Stimulated activated CD4-positive, alpha-beta T cell treated with anti-CD3 and anti-CD28 coated beads, Interleukin-4, amount 100 ng/mL, for 1 hour (primary cell): ENCODE data around the gene KRTAP3-1.
"Not testable (repeated sequence)": the region's sequence is repeated elsewhere in the genome, so short reads cannot be mapped to it uniquely, and the experiment has no call there.

Source experiments
- DNase-seq: peaks from one replicate; pipeline ENCODE4 v3.0.0-alpha.2; 2020

Gene KRTAP3-1

DNA sequence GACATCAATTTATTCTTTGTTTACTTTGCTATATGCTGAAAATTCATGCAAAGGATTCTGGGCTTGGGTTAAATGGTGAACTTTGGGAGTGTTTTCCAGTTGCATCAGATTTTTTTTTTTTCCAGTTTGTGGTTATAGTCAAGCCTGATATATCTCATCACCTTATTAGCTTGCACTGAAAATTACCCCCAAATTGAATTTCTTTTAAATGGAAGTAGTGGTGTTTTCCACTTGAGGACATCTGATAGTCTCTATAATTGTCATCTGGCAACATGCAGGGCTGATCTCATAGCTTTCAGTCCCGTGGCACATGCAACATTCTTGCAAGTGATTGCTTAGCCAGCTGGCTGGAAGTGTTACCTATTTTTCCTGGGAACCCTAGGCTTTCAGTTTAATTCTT, 4.7 kb upstream of the KRTAP3-1 start:
- DNase-seq: no peak

DNA sequence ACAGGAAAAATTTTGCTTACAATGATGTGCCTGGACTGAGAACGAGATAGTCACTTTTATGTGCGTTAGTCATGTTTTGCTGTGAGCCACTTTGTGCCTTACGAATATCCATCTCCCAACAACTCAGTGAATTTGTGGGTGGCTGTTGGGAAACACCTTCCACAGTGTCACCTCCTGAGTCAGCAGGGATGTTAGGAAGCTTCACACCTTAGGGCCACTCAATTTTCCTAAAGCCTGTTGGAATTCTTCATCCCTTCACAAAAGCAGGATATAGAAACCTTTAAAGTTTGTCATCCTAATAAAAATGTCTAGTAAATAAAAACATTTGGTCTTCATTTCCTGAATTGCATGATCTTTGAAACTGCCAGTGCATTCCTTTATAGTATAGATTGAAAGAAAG, 4.3 kb upstream of the KRTAP3-1 start:
- DNase-seq: no peak

DNA sequence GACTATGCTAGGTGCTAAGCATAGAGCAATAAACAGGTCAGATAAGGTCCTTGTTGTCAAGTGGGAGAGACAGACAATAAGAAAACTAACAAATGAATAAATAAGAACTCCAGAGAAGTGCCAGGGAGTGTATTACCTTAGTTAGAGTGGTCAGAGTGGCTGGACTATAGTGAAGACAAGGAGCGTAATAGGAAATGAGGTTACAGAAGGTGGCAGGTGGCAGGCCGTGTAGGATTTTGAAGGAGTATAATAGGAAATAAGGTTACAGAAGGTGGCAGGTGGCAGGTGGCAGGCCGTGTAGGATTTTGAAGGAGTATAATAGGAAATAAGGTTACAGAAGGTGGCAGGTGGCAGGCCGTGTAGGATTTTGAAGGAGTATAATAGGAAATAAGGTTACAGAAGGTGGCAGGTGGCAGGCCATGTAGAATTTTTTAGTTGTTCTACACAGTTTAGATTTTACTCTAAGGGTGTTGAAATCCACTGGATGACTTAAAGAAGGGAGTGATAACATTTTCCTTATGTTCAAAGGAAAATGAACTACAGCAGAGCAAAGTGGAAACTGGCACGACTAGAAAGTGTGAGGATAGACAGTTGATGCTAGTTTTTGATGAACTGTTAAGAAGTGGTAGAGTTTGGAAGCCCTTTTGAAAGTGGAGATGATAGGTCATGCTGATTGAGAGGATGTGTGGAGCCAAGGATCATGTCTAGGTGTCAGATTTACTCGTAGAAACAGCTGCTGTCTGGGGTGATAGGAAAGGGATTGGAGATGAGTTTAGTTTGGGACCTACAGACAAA, 3.6 kb upstream of the KRTAP3-1 start:
- no peak for DNase-seq

DNA sequence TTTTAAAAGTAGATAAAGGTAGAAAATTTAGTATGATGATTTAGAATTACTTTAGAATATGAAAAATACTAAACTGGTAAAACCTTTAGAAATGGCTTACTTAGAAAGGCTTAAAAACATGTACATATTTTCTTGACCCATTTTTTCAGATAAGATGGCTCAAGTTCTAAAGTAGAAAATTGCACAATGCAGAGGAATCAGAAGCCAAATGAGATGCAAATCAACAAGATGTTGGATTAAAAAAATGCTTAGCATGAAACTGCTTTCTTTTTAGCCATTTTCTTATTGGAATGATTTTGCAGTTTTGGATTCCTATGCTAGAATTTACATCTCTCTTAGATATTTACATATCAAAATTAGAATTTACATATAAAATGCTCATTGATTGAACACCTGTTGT, 1.5 kb upstream of the KRTAP3-1 start:
- no peak for DNase-seq

DNA sequence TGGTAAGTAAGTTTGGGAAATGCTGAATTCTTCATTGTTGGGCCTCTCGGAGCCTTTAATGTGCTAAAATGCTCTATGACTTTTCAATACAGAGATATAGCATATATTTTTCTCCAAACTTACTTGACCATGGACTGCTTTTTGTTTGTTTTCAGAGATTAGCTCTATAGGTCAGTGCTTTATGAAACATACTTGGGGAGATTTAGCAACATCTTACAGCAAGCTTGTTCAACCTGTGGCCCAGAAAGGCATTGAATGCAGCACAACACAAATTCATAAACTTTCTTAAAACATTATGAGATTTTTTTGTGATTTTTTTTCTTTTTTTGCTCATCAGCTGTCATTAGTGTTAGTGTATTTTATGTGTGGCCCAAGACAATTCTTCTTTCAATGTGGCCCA, 1.0 kb upstream of the KRTAP3-1 start:
- no peak for DNase-seq

DNA sequence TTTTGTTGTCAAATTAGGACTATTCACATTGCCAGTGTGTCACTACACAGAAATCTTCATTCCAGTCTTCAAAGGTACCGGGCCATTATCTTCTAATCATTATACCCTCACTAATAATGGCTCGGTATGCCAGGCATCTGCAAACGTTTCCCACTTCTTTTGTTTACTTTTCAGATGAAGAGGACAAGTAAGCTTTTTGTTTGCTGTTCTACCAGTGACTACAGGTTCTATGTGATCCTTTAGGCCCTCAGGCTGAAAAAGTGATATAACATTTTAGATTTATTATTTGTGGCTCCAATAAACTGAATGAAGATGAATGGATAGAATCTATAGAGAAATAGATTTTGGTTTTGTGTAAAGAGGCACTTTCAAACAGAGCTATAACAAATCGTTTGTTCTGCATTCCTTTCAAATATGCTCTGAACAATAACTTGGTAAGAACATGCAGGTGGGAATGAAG, 403 bp upstream of the KRTAP3-1 start:
- DNase-seq: no peak

DNA sequence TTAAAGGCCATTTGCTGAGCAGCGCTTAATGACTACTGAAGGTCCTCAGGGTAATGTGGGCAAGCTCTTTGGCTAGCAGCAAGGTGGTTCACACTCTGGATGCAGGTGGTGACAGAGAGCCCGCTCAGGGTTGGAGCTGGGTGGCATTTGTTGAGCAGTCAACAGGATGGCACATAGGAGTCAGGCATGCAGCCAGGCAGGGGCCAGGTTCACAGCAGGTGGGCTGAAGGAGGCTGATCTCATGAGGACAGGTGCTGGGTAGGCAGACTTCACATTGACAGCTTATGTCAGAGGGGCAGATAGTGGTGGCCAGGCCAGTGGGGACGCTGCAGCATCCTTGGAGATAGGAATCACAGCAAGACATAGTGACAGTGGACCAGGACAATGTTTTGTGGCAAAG, 4.5 kb downstream of the KRTAP3-1 start:
- DNase-seq: no peak

DNA sequence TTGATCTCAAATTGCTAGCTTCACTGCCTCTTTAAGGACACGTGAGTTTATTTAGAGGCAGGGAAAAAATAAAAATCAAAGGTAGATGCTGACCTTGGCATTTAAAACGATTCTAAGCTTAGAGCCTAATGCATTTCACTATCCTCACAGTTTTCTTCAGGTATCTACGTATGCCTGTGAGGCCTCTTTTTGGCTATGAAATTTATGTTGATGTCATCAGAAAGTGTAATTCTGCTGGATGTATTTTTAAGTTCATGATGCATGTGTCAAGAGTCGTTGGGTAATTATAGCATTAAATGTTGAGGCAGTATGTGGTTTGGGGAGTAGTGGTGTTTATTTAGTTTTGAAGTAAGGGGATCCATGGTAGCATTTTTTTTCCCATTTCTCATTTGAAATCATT, 5.0 kb downstream of the KRTAP3-1 start:
- no peak for DNase-seq

DNA sequence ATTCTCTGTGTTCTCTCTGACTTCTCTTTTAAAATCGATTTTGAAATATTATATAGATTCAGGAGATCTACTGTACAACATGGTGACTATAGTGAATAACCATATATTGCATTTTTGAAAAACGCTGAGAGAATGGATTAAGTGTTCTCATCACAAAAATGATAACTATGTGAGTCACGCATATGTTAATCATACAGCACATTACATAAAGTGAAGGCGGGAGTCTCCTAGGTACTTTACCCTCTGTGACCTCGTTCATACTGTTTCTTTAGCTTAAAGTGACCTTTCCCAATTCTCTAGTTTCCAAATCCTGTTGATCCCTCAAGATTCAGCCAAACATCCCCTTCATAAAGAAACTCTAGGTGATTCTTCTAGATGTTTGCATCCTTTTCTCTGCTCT, 6.1 kb downstream of the KRTAP3-1 start:
- DNase-seq: no peak

DNA sequence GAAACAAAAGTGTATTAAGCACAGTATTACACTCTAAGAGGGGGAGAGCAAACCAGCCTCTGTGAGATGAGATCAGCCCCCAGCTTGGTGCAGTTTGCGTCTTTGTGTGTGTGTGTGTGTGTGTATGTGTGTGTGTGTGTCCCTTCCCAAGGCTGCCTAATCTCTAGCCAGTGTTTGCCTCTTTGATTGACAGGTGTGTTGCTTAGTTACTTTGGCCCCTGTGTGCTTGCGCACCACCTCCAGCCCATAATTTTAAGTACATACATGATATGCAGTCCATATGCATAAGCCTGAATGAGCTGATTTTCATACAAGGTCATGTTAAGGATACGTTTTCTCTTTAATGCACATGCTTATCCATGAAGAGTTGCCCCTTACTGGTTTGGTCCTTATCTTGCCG, 7.1 kb downstream of the KRTAP3-1 start:
- DNase-seq: no peak

DNA sequence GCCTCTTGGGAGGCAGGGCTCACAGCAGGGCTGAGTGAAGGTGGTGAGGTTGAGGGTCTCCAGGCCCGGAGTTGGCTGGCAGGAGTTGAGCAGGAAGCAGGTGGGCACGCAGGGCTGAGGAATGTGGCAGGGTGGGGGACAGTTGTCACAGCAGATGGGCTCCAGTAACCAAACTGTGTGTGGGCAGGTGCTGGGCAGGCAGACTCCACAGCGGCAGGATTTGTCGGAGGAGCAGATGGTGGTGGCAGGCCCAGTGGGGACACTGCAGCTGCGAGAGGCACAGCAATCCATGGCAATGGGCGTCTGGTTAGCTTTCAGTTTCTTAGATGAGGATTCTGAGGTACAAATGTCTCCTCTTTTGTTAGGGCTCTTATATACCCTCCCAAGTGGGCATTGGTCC, 9.4 kb downstream of the KRTAP3-1 start, which contains the start of gene KRTAP3-2:
KRTAP3-2 (minus strand) TSS at position 344 of the 400 bp plus-strand sequence; CDS start at position 291, 53 bp downstream.
- not testable (repeated sequence) for DNase-seq

DNA sequence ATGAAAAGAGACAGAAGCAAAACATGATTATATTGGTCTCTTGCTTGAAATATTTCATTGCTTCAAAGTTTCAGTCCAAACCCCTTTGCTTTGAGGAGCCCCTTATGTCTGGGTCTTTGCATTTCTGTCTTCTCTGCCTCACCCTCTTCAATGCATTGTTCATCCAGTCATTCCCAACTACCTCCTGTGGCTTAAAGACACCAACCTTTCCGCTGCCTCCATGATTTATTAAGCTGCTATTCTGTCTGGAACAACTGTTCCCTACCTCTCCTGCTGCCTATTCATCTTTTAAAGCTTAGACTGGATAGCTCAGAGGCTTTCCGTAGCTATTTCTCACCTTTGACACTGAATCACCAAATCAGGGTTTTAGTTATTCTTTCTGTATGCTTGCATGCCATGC, 11.6 kb downstream of the KRTAP3-1 start:
- DNase-seq: no peak

DNA sequence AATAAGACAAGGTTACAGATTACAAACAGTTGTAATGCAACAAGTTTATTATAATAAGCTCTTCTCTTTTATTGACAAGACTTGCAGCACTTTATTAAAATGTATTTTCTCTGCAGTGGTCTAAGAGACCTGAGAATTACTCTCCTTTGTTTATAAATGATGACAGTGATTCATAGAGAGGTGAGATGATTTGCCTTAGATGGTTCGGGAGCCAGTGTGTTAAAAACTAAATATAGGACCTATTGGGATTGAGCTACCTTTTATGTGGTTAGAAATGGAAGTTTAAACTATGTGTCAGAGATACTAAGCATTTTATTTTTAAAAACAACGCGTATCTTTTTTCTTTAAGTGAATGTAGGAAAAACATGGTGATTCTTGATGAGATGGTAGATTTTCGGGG, 12.1 kb downstream of the KRTAP3-1 start:
- no peak for DNase-seq

DNA sequence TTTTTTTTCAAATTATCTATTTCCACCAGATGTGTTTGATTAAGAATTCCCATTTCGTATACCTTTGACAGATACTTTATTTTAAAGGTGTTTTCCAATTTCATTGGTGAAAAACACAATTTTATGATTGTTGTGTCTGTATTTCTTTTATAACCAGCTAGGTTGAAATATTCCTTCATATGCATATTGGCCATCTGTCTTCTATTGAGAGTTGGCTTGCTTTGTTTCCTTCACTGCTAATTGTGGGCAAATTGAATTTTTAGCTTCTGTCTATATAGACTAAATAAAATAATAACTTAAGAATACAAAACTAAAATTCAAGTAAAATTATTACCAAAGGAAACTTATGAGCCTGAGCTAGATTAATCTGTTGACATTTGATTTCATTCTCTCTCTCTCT, 13.8 kb downstream of the KRTAP3-1 start:
- DNase-seq: no peak

DNA sequence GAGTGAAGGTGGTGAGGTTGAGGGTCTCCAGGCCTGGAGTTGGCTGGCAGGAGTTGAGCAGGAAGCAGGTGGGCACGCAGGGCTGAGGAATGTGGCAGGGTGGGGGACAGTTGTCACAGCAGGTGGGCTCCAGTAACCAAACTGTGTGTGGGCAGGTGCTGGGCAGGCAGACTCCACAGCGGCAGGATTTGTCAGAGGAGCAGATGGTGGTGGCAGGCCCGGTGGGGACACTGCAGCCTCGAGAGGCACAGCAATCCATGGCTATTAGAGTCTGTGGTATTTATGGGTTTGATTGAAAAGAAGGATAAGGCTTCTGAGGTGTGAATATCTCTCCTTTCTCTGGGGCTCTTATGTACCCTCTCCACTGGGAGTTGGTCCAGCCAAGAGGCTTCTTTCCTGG, 15.1 kb downstream of the KRTAP3-1 start, which contains the start of gene KRTAP3-3:
KRTAP3-3 (minus strand) TSS at position 326 of the 400 bp plus-strand sequence; CDS start at position 259, 67 bp downstream.
- no peak for DNase-seq

DNA sequence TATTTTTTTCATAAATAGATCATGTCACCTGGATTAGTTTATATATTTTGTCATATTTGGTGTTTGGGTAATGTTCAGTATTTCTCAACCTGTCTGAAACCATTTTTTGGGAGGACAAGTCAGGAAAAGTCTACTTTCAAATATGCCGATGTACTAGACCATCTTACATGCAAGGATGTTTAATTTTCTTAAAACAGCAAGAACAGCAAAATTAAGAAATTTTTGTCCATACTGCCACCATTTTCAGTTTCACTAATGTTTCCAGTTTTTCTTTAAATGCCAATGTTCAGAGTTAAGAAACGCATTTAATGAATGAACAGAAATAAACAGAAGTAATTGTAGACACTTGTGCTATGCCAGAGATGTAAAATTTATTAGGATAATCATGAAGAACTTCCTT, 15.8 kb downstream of the KRTAP3-1 start:
- DNase-seq: no peak

DNA sequence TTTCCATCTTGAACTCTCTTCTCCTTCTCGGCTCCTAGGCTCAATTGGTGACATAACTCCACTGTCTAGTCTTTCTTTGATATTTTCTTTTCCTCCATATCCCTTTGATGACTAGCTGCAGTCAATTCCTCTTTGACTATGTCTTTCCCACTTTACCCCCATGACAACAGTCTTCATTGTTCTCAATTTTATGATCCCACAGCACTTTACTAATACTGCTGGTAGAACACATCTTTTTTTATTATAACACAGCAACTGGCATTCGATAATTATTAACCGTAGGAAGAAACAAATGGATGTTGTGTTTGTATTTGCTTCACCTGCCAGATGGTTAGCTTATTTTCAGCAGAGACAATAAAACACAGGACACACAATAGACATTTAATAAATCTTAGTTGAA, 16.3 kb downstream of the KRTAP3-1 start:
- DNase-seq: no peak

DNA sequence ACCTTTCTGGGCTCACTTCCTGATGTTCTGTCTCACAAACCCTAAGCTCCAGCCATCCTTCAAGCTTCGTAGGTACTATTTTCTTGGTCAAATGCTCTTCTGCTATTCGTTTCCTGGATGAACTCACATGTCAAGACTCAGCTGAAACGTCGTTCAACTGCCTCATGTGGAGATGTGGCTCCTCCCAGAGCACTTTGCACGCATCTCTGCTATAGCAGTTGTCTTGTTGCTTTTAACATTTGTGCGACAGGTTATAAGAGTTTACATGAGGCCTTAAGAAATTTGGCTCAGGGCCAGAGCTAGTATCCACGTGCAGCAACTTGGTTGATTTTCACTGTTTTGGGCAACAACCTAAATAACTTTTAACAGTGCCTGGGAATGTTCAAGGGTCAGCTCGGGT, 22.0 kb downstream of the KRTAP3-1 start:
- DNase-seq: no peak

DNA sequence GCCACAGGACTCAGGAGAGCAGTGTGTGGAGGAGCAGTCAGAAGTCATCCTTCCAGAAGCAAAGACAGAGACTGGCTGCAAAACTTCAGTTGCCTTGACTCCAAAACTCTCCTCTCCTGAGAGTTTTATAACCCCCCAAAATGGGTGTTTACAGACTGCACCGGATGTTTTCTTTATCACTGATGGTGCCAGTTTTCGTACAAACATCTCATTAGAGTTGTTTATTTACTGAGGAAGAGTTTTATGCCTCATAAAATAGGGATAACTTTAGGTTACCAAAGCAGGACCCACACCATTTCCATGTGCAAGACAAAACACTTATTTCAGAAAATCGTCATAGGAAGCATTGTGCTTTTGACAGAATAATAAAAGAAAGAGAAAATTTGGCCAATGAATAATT, 24.7 kb downstream of the KRTAP3-1 start, which contains the start of gene KRT40:
KRT40 (minus strand) TSS at position 101 of the 400 bp plus-strand sequence; CDS start at position 48, 53 bp downstream.
- DNase-seq: no peak

DNA sequence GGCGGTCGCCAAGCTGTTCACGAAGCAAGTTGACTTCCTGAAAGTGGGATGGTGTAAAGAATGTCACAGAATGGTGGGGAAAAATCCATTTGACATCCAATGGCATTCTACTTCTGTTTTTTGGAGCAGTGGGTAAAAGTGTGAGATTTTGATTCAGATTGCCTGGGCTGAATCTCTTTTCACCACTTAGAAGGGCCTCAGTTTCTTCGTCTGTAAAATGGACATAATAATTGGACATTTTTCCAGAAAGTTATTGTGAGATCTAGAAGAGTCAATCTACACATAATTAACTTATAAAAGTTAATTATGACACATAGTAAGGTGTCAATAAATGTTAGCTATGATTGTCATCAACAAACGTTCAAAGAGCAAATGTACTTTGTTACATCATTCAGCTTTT, 27.8 kb downstream of the KRTAP3-1 start:
- no peak for DNase-seq

DNA sequence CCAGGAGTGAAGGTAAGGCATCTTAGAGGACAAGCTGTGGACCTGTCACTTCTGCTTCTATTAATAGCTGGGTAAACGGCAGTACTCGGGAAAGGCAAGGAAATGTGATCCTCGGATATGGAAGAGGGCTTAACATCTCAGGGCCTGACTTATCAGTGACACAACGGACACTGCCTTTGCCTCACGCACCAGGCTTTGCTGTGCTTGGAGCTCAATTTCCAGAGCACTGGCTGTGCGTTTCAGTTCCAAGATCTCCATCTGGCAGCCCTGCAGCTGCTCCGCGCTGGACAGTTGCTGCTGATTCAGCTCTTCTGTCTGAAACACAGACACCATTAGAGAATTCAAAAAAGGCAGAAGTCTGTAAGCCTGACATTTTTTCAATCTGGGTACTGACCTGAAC, 28.3 kb downstream of the KRTAP3-1 start:
- no peak for DNase-seq

DNA sequence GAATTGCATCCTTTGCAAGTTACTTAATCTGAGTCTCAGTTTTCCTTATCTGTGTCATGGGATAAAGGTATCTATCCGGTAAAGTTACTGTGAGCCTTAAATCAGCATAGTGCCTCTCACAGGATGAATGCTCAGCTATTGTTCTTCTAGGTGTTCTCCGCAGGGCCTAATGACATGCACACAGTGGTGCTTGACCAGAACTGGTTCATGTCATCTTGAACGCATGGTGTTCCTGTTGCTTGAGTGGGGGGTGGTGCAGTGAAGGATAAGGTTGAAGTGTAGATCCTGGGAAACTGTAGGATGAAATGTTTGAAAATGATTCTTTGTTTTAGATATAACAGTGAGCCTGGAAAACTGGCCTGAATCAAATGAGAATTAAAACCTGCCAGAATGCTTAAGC, 28.8 kb downstream of the KRTAP3-1 start:
- DNase-seq: no peak

DNA sequence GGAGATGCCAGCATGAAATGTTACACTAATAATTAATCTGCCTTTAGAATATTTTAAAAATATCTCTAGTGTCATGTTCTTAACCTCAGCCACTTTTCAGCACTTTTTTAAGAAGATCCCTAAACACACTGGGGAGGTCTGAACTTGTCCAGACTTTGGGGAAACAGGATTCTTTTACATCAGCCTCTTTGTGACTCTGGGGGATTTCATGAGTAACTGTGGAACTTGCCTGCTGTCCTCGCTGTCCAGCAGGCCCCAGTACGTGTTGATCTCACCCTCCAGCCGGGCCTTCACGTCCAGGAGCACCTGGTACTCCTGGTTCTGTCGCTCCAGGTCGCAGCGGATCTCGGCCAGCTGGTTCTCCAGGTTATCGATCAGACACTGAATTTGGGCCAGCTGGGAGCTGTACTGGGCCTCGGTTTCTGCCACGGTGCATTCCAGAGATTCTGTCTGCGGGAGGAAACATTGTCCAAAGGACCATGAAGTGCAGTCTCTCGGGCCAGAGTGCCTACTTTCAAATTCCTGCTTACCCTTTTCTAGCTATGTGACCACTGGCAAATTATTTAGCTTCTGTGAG, 30.3 kb downstream of the KRTAP3-1 start:
- no peak for DNase-seq

DNA sequence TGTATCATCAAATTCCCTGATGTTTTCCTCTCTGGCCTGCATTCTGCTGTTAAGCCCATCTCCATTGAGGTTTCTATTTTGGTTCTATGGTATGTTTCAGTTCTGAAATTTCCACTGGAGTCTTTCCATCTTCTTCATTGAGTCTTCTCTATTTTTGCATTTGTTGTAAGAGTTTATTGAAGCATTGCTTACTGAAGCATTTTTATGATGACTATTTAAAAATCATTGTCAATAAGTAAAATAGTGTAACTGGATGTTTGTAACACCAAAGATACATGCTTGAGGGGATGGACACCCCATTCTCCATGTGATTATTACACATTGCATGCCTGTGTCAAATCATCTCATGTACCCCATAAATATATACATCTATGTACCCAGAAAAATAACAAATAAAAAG, 33.4 kb downstream of the KRTAP3-1 start:
- no peak for DNase-seq
